T1000 (cell line): ENCODE results near the gene CR2.
"Not testable (repeated sequence)": the region's sequence is repeated elsewhere in the genome, so short reads cannot be mapped to it uniquely, and the experiment has no call there.

Experiments
- DNase-seq: peaks from one replicate; lab custom pipeline; 2025; ENCODE audit warnings: mixed read lengths; lab: John Stamatoyannopoulos, UW

CR2 gene

GRCh38 chr1:207444514-207445217 lies 9.5 kb upstream of the CR2 start:
- DNase-seq, result no peak

DNA sequence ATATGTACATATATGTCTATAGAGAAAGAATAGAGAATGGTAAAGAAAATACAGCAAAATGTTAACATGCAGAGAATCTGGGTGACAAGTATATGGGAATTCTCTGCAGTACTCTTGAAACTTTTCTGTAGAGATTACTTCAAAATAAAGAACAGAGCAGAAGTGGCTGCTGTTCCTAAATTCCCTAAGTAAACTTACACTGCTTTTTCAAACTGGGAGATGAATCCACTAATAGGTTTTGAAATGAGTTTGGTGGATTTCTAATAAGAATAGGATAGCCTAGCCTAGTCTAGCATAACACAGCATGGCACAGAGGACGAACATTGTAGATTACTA lies 450 bp upstream of the CR2 start:
- DNase-seq, result no peak

GRCh38 chr1:207455183-207455754 lies 1.1 kb downstream of the CR2 start:
- DNase-seq, result no peak

GRCh38 chr1:207458414-207458813 lies 4.3 kb downstream of the CR2 start:
- DNase-seq, result no peak

- no peak for DNase-seq
These were observed 4.9 kb downstream of the CR2 start for GRCh38 chr1:207459008-207459407.

- DNase-seq, result no peak
These were observed 7.5 kb downstream of the CR2 start for GRCh38 chr1:207461649-207462048.

DNA sequence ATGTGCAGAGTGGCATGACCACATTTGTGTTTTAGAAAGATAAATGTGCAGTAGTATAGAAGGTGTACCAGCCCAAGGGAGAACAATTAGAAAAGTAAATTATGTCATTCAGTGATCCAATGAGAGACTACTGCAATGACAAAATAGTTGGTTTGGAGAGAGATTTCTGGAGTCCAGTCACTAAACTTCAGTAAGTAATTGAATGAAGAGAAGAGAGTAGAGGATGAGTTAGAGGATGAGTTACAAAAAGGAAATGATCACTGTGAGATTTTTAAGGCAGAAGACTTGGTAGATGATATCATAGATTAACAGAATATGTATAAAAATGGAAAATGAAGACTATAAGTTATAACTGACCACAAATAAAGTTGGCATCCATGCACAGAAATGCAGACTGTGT lies 8.4 kb downstream of the CR2 start:
- no peak for DNase-seq

DNA sequence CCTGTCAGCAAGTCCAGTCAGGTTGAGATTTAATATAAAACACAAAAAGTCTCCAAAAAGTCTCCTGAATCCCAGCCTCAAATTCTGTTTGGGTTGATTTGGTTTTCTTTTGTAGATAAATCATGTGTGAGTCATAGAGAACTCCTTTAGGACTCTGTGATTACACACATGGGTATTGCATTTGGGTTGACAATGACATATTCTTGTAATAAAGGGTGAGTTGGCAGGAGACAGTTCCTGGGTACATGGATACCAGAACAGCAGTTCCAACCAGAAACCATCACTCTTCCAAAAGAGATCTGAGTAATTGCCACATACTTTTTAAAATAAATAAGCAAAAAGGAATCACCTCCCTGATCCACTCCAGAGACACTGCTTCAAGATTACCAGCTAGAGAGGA lies 8.9 kb downstream of the CR2 start:
- no peak for DNase-seq

GRCh38 chr1:207463571-207463970 lies 9.4 kb downstream of the CR2 start:
- no peak for DNase-seq

DNA sequence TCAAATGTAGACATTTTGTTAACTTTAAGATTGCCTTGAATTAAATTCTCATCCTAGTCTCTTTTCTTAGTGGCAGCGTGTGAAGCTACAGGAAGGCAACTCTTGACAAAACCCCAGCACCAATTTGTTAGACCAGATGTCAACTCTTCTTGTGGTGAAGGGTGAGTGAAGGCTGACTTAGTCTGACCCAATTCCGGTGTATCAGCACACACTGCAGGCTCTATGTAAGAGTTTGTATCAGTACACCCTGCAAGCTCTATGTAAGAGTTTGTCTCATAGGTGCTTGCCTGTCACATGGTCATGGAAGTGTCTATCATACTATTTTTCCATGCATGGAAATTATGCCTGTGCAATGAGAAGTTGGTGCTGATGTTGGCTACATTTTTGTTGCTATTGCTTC lies 16.8 kb downstream of the CR2 start:
- DNase-seq, result no peak

DNA sequence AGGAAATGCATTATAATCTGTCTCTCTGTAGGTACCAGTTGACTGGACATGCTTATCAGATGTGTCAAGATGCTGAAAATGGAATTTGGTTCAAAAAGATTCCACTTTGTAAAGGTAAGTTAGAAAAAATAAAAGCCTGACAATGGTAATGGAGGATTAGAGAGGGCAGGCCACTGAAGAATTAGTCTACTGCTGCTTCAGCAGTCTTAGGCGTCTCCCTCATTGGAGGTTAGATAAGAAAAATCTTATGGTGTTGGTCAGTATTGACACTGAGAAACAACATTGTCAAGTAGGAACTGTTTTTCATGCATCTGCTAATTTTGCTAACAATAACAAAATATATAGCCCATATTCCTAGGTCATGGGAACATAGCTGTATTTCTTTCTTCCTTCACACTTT lies 20.1 kb downstream of the CR2 start:
- no peak for DNase-seq

GRCh38 chr1:207486198-207486597 lies 32.1 kb downstream of the CR2 start:
- DNase-seq, result no peak

DNA sequence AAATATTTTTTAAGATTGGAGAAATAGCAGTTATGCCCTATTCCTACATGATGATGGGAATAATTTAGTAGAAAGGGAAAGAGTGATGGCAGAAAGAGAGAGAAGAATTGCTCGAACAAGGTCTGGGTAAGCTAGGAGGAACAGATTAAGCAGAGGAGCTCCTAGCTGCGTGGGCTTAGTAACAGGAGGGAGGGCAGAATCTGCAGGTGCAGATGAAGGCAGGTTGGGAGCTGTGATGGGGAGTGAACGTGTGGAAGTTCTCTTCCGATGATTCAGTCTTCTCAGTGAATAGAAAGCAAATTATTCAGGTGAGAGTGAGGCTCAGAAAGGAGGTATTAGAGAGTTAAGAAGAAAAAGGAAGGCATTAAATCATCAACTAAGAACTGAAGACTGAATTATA lies 33.5 kb downstream of the CR2 start:
- no peak for DNase-seq

- no peak for DNase-seq
These were observed 39.1 kb downstream of the CR2 start for GRCh38 chr1:207493212-207493611.

GRCh38 chr1:207494171-207494570 lies 40.0 kb downstream of the CR2 start:
- no peak for DNase-seq

- not testable (repeated sequence) for DNase-seq
These were observed 41.2 kb downstream of the CR2 start for GRCh38 chr1:207495281-207495680.

DNA sequence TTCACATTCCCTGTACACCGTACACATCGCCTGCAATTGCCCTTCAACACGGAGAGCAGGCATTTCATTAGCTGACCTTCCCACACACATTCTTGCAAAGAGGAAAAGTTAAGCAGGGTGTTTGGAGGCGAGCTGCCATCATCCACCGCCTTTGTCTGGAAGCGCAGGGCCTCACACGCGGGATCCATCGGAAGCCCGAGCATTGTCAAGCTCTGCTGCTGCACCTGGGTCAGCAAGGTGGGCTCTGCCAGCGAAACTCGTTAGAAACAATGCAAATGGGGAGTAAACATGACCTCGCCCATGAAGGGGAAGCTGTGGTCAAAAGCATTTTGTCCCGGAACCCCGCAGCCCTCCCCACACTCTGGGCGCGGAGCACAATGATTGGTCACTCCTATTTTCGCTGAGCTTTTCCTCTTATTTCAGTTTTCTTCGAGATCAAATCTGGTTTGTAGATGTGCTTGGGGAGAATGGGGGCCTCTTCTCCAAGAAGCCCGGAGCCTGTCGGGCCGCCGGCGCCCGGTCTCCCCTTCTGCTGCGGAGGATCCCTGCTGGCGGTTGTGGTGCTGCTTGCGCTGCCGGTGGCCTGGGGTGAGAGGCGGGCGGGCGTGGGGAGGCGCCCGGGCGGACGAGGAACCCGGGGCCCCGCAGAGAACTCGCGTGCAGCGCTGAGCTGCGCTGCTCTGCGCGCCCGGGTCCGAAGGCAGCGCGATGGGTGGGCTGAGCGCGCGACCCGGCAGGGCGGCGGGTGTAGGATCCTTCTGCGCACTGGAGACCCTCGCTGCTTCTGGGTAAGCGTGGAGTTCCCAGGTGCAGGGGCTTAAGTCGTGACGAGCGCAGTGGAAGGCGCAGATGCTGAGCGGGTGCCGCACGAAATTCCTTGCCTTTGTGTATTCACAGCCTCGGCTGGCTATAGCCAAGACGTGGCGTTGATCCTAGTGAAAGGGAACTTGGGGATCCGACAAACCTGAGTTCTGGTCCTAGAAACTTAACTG lies 42.0 kb downstream of the CR2 start, which contains the start of gene CR1:
CR1 (plus strand) TSS at position 357 of the 992 bp plus-strand sequence; CDS start at position 468, 111 bp downstream.
- DNase-seq, result no peak

DNA sequence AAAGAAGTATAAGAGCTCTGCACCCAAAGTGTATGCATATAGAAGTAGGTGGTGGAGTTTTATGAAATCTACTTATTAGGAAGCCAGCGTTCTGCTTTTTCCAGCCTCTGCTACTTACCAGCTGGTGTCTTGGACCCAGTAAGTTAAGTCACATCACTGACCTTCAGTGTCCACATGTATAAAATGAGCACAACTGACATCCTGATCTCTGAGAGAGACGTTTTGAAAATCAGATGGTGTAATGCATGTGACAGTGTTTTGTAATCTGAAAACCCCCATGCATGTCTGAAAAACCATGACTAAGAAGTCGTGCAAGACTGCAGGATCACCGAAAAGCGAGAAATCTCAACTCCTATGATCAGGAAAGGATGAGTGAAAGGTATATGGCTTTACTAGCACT lies 43.8 kb downstream of the CR2 start:
- no peak for DNase-seq

DNA sequence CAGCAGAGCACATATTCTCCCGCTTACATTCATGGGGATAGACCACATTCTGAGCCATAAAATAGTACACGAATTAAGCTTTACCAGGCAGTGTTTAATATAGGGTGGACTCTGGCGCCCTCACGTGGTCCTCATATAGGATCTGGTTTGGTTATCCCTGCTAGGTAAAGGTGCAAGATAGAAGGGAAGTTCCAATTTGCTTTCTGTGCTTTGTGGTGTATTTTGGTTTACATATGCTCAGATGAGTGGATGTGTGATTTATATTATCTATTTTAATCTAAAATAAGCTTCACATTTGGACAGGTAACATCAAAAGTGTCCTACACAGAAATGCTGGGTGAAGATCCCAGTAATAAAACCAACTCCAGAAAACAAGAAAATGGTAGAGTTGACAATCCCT lies 45.4 kb downstream of the CR2 start:
- DNase-seq, result peak; percentile 40

DNA sequence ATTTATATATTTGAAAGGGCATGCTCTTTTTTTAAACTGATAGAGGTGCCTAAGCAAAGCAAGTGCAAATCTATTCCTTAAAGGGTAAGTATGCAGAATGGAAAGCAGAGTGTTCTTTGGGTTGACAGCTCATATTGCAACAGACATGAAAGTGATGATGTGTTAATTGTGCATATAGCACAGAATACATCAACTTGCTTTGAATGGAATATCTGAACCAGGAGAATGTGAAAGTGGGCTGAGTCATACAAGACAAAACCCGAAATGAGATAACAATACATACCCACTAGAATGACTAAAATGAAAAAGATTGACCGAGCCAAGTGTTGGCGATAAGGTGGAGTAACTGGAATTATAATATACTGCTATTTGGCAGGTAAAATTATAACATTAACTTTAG lies 46.2 kb downstream of the CR2 start:
- DNase-seq, result no peak

DNA sequence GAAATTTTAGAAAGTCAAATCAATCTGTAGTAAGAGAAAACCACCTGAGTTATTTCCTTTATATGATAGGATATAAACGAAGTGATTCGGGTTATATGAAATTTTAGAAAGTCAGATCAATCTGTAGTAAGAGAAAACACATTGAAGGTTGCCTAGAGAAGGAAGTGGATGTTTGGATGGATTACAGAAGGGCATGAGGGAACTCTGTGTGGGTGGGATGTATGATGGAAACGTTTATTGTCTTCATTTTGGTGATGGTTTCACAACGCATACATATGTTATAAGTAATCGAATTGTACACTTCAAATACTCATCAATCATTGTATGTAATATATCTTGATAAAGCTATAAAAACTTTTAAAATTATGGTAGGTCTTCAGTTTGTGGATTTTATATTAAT lies 46.9 kb downstream of the CR2 start:
- no peak for DNase-seq

GRCh38 chr1:207502726-207503125 lies 48.6 kb downstream of the CR2 start:
- DNase-seq, result no peak

GRCh38 chr1:207503950-207504349 lies 49.8 kb downstream of the CR2 start:
- no peak for DNase-seq
